ENCODE data around the gene DNAJC28.

DNAJC28 gene

GRCh38 chr21:33491373-33492102 lies at the start of gene DNAJC28:
TSS of gene DNAJC28 (minus strand) at chr21:33491716. CDS start at chr21:33489393, 2,323 bp downstream.
- DNase-seq (ENCODE audit: extremely low read depth, low read depth) = peak; percentile 76
- H3K4me3 ChIP-seq (replicated peaks; ENCODE audit: low read depth, low read length) = peak within 1 kb of the TSS; percentile 53
- TF ChIP-seq CTCF (IDR thresholded peaks at IDR 0.05; ENCODE audit: low read depth, low read length, missing control alignments) = no peak

- H3K4me3 ChIP-seq (replicated peaks; ENCODE audit: low read depth, low read length) = peak overlapping the region; percentile 56
- DNase-seq (ENCODE audit: extremely low read depth, low read depth) = no peak
- TF ChIP-seq CTCF (IDR thresholded peaks at IDR 0.05; ENCODE audit: low read depth, low read length, missing control alignments) = no peak
Observed at GRCh38 chr21:33541105-33541711, 49.7 kb upstream of the DNAJC28 start.

GRCh38 chr21:33540711-33541104 lies 49.2 kb upstream of the DNAJC28 start:
- peak overlapping the region; percentile 56 for H3K4me3 ChIP-seq (replicated peaks; ENCODE audit: low read depth, low read length)
- DNase-seq (ENCODE audit: extremely low read depth, low read depth) = no peak
- TF ChIP-seq CTCF (IDR thresholded peaks at IDR 0.05; ENCODE audit: low read depth, low read length, missing control alignments) = no peak

- TF ChIP-seq CTCF (IDR thresholded peaks at IDR 0.05; ENCODE audit: low read depth, low read length, missing control alignments) = no peak
- DNase-seq (ENCODE audit: extremely low read depth, low read depth) = no peak
- H3K4me3 ChIP-seq (replicated peaks; ENCODE audit: low read depth, low read length) = peak overlapping the region; percentile 56; the same call in 1 of the 2 replicates
Observed at GRCh38 chr21:33539616-33540015, 48.1 kb upstream of the DNAJC28 start.

GRCh38 chr21:33537212-33537611 lies 45.7 kb upstream of the DNAJC28 start:
- TF ChIP-seq CTCF (IDR thresholded peaks at IDR 0.05; ENCODE audit: low read depth, low read length, missing control alignments) = no peak
- DNase-seq (ENCODE audit: extremely low read depth, low read depth) = no peak
- H3K4me3 ChIP-seq (replicated peaks; ENCODE audit: low read depth, low read length) = no peak overlapping the region

- no peak for TF ChIP-seq CTCF (IDR thresholded peaks at IDR 0.05; ENCODE audit: low read depth, low read length, missing control alignments)
- DNase-seq (ENCODE audit: extremely low read depth, low read depth) = no peak
- H3K4me3 ChIP-seq (replicated peaks; ENCODE audit: low read depth, low read length) = no peak overlapping the region
Observed at GRCh38 chr21:33531007-33531406, 39.5 kb upstream of the DNAJC28 start.

All from HFF-Myc (cell line).